K562 (cell line): ENCODE data around the gene OR5A2. TPM values are rescaled to one million over a fixed set of nuclear protein-coding genes. Genes with fewer than 3 reads are reported as not detected.

Experiments
- ATAC-seq: fragments of 200-7000 bp; cut with Tn5 transposase; 3 replicates; pipeline ENCODE4 v1.9.1; 2020; ENCODE audit warnings: moderate library complexity
- Bru-seq: library from RNA; stranded (reverse); fragments of 400-500 nt; gene quantifications from one replicate; lab custom pipeline; 2021; lab: Mats Ljungman, UMichigan
- BruChase-seq, 2 experiments: library from RNA; stranded (reverse); fragments of 400-500 nt; gene quantifications; one replicate each; lab custom pipeline; 2021; lab: Mats Ljungman, UMichigan
- BruUV-seq: library from RNA; stranded (reverse); fragments of 400-500 nt; replicated peaks from 2 replicates; lab custom pipeline; 2021; lab: Mats Ljungman, UMichigan
- CTCF ChIA-PET: fragments of 300-600 bp; formaldehyde crosslinking; extraction: SDS; loops from one replicate; lab custom pipeline; 2021; ENCODE audit warnings: low intra/inter-chr PET ratio; lab: Yijun Ruan, JAX
- POLR2A ChIA-PET: fragments of 300-600, 350-650 bp; sonication (Branson Sonifier 250); formaldehyde crosslinking; extraction: SDS; loops from one replicate; lab custom pipeline; 2021; ENCODE audit warnings: antibody characterized with exemption, inconsistent platforms; lab: Yijun Ruan, JAX
- DNase-seq, 4 experiments: peaks; one replicate each; pipeline versions ENCODE4 v3.0.0 to v3.0.0-alpha.2; 2011 to 2018; ENCODE audit warnings: low spot score in 3 of 4, mixed read lengths in 3 of 4; ENCODE audit errors: extremely low read depth in 1 of 4
- FAIRE-seq: peaks from 2 replicates; lab custom pipeline; 2011; peaks lifted over from hg19 to GRCh38; lab: Jason Lieb, UNC
- H2AFZ ChIP-seq: 2 replicates; pipeline ENCODE4 v1.6.0; 2011; ENCODE audit warnings: low read depth, low read length, control low read depth, inconsistent platforms
- H3K27ac ChIP-seq: fragments of 200-600 bp; 3 replicates; pipeline ENCODE4 v1.8.0; 2011; ENCODE audit warnings: low read depth, mild to moderate bottlenecking, control low read depth, inconsistent platforms, low read length, moderate library complexity, mixed read lengths; ENCODE audit errors: extremely low read depth
- H3K27me3 ChIP-seq, 2 experiments: fragments of 300-600 bp in 1 of 2; 2 replicates in 1 of 2; 3 replicates in 1 of 2; pipeline versions ENCODE4 v1.6.0 to v1.8.0; 2011; ENCODE audit warnings: inconsistent platforms in 2 of 2, low read length in 2 of 2, mild to moderate bottlenecking in 1 of 2, mixed read lengths in 1 of 2, moderate library complexity in 1 of 2; ENCODE audit not compliant: control insufficient read depth in 2 of 2, insufficient read depth in 2 of 2
- H3K36me3 ChIP-seq: fragments of 300-600 bp; 3 replicates; pipeline ENCODE4 v1.8.0; 2011; ENCODE audit warnings: mild to moderate bottlenecking, low read length, inconsistent platforms; ENCODE audit not compliant: control insufficient read depth, insufficient read depth
- H3K4me1 ChIP-seq, 2 experiments: fragments of 200-600 bp in 1 of 2; replicated peaks in 1 of 2; 2 replicates in 1 of 2; 3 replicates in 1 of 2; pipeline versions ENCODE4 v1.5.1 to v1.8.0; 2011; ENCODE audit warnings: inconsistent platforms in 2 of 2, low read length in 2 of 2, mild to moderate bottlenecking in 1 of 2, mixed read lengths in 1 of 2, moderate library complexity in 1 of 2; ENCODE audit not compliant: control insufficient read depth in 2 of 2, insufficient read depth in 2 of 2
- H3K4me2 ChIP-seq: 2 replicates; pipeline ENCODE4 v1.6.1; 2011; ENCODE audit warnings: low read length, control low read depth, inconsistent platforms, mixed read lengths; ENCODE audit not compliant: insufficient read depth
- H3K4me3 ChIP-seq: fragments of 200-600 bp; sonication (generic), shearing (Covaris generic); 2 replicates; pipeline ENCODE4 v1.5.1; 2016; ENCODE audit warnings: control low read depth, inconsistent platforms
- H3K79me2 ChIP-seq: fragments of 200-600 bp; 3 replicates; pipeline ENCODE4 v1.8.0; 2011; ENCODE audit warnings: low read length, inconsistent platforms; ENCODE audit not compliant: control insufficient read depth, insufficient read depth
- H3K9ac ChIP-seq, 2 experiments: 2 replicates each; pipeline versions ENCODE4 v1.6.0 to v1.6.1; 2011; ENCODE audit warnings: low read depth in 2 of 2, low read length in 2 of 2, control low read depth in 1 of 2, inconsistent platforms in 1 of 2, mild to moderate bottlenecking in 1 of 2, mixed read lengths in 1 of 2; ENCODE audit not compliant: insufficient read depth in 1 of 2
- H3K9me1 ChIP-seq: one replicate; pipeline ENCODE4 v1.6.0; 2011; ENCODE audit warnings: inconsistent platforms, mild to moderate bottlenecking, low read length, moderate library complexity; ENCODE audit not compliant: control insufficient read depth, insufficient read depth
- H3K9me3 ChIP-seq: replicated peaks from 2 replicates; pipeline ENCODE4 v1.5.1; 2011; ENCODE audit warnings: low read depth, low read length, inconsistent platforms; ENCODE audit not compliant: control insufficient read depth, insufficient read depth
- H4K20me1 ChIP-seq: replicated peaks from 2 replicates; pipeline ENCODE4 v1.6.1; 2011; ENCODE audit warnings: low read length, inconsistent platforms, mixed read lengths; ENCODE audit not compliant: control insufficient read depth, insufficient read depth
- ATF3 ChIP-seq, 2 experiments: fragments of 450-650 bp in 1 of 2; sonication (generic) in 1 of 2; formaldehyde crosslinking in 1 of 2; IDR thresholded peaks in 1 of 2; conservative IDR thresholded peaks in 1 of 2; 2 replicates each; pipeline versions ENCODE4 v1.6.1 to v1.8.1; 2016 to 2023; ENCODE audit warnings: mild to moderate bottlenecking in 2 of 2, moderate library complexity in 2 of 2, inconsistent platforms in 1 of 2, missing genetic modification reagents in 1 of 2
- DLX4 ChIP-seq: fragments of 250-450 bp; sonication (Bioruptor Pico); IDR thresholded peaks from 2 replicates; pipeline ENCODE4 v1.6.1; 2021; ENCODE audit warnings: mild to moderate bottlenecking
- NFIC ChIP-seq: fragments of 450-650 bp; IDR thresholded peaks from 2 replicates; pipeline ENCODE4 v1.6.1; 2017; ENCODE audit warnings: mild to moderate bottlenecking, inconsistent platforms
- WGBS: fragments of 100-300 bp; shearing (Covaris generic); methylation state at CpG from one replicate; pipeline ENCODE4 v1.1.6; 2016; ENCODE audit warnings: low coverage, mixed read lengths; ENCODE audit not compliant: insufficient coverage; ENCODE audit errors: missing lambda C conversion rate; 5-methylcytosine and 5-hydroxymethylcytosine counted together
- in situ Hi-C: fragments of 300-500 bp; cut with MboI; formaldehyde crosslinking; loops from 4 replicates; pipeline ENCODE4 v1.15.0; 2018; ENCODE audit warnings: inconsistent platforms, mixed read lengths
- intact Hi-C: fragments of 100-400 bp; cut with micrococcal nuclease; formaldehyde crosslinking; loops from 2 replicates; pipeline ENCODE4 v1.14.2; 2022
- long read RNA-seq, 3 experiments: library from polyadenylated mRNA in 2 of 3; library from RNA in 1 of 3; unstranded in 2 of 3; stranded (forward) in 1 of 3; transcript quantifications; one replicate each; pipeline ENCODE4 v2.0.0, GENCODE V29; 2019 to 2022
- polyA minus RNA-seq, 3 experiments: library from RNA; depleted of rRNA, polyadenylated mRNA; stranded (reverse); fragments of >200 nt; gene quantifications; 2 replicates each; pipeline ENCODE4 v1.2.3, GENCODE V29; 2011
- polyA plus RNA-seq, 8 experiments: library from polyadenylated mRNA; depleted of rRNA in 4 of 8; stranded (reverse) in 5 of 8; unstranded in 3 of 8; fragments of >200 nt; fragmentation: Nextera tagmentation in 2 of 8; fragmentation: Illumina TruSeq in 1 of 8; extraction: Ambion mirVana in 2 of 8; extraction: Trizol in 1 of 8; gene quantifications; 2 replicates each; pipeline versions ENCODE4 v1.2.1 to v1.2.3, GENCODE V29; 2011 to 2014; ENCODE audit warnings: inconsistent platforms in 1 of 8, missing spikeins in 1 of 8
- total RNA-seq, 7 experiments: library from RNA; depleted of rRNA in 6 of 7; stranded (reverse); fragments of >200 nt in 6 of 7; fragmentation: Illumina TruSeq in 2 of 7; extraction: Trizol in 2 of 7; gene quantifications; 2 replicates each; pipeline versions ENCODE4 v1.2.1 to v1.2.3, GENCODE V29; 2011 to 2021; ENCODE audit warnings: low replicate concordance in 1 of 7

The OR5A2 gene
- not detected in 2 replicates for total RNA-seq (2011; cell fraction: chromatin; rRNA removed; ENCODE audit: low replicate concordance)
- total RNA-seq (2011; cell fraction: nucleolus; rRNA removed) = not detected in 2 replicates
- total RNA-seq (2011; cell fraction: nucleoplasm; rRNA removed) = not detected in 2 replicates
- total RNA-seq (2014; rRNA removed) (not detected in 2 replicates), total RNA-seq (2014; rRNA removed; fragmentation: Illumina TruSeq; extraction: Trizol) (not detected in 2 replicates), total RNA-seq (2015; rRNA removed; fragmentation: Illumina TruSeq; extraction: Trizol) (not detected in 2 replicates), total RNA-seq (2021) (not detected in 2 replicates), polyA plus RNA-seq (2011; rRNA removed) (not detected in 2 replicates), polyA plus RNA-seq (2014; fragmentation: Illumina TruSeq; extraction: Trizol) (not detected in 2 replicates), polyA plus RNA-seq (2014; fragmentation: Nextera tagmentation; extraction: Ambion mirVana) (not detected), polyA plus RNA-seq (2014; rRNA removed) (not detected in 2 replicates), polyA minus RNA-seq (2011; rRNA and poly(A)+ RNA removed) (not detected in 2 replicates), Bru-seq, nascent RNA (not detected), BruChase-seq, experiment 1, labeled RNA remaining after a 2-hour chase (not detected), BruChase-seq, experiment 2, labeled RNA remaining after a 6-hour chase (not detected)
- polyA plus RNA-seq (2011; cell fraction: cytosol; rRNA removed) = not detected in 2 replicates
- not detected in 2 replicates for polyA plus RNA-seq (2011; cell fraction: nucleus; rRNA removed)
- not detected in 2 replicates for polyA plus RNA-seq (2012)
- not detected in 2 replicates for polyA minus RNA-seq (2011; cell fraction: cytosol; rRNA and poly(A)+ RNA removed)
- polyA minus RNA-seq (2011; cell fraction: nucleus; rRNA and poly(A)+ RNA removed) = not detected in 2 replicates
- long read RNA-seq, experiment 1 = 0 reads
- long read RNA-seq, experiment 2 = 0 reads
- long read RNA-seq, experiment 3 = 0 reads

GRCh38 chr11:59426361-59427067 is at the start of gene OR5A2:
OR5A2 (minus strand) TSS chr11:59426413; CDS start chr11:59422953, 3,460 bp downstream.
- Histone ChIP-seq H3K4me2 (no peak within 1 kb of the TSS), H3K4me3 (no peak within 1 kb of the TSS), H3K36me3 (no peaks in the 10 kb centered on the region), H3K79me2 (no peaks in the 10 kb centered on the region), H3K4me1 (no peaks in the 10 kb centered on the region), H3K9me3 (no peaks in the 10 kb centered on the region), H3K27ac (no peak within 1 kb of the TSS), H3K9me1 (no peaks in the 10 kb centered on the region), H3K27me3 (no peaks in the 10 kb centered on the region; a peak in 1 of 5 replicates), H2AFZ (no peak within 1 kb of the TSS), H4K20me1 (no peaks in the 10 kb centered on the region), H3K9ac (no peak within 1 kb of the TSS)
- intact Hi-C loops (no loop called here), in situ Hi-C loops (loop anchor here (10.0 kb wide), 1 partner anchor 252 kb away; the partner anchor contains the start of gene DTX4)
- TF ChIP-seq DLX4 (CRISPR knock-in tag) (no peak), ATF3 (IDR thresholded peaks at IDR 0.05) (0 out of 2 replicates have a peak, but pooled peaks have one; percentile 24), ATF3 (CRISPR knock-in tag; conservative IDR thresholded peaks at IDR 0.05) (no peak), NFIC (0 out of 2 replicates have a peak, but pooled peaks have one; percentile 24)
- FAIRE-seq = no peak
- ChIA-PET POLR2A (no interaction called here), CTCF (no interaction called here)
- no TSS peak for BruUV-seq
- no peak for ATAC-seq
- 2% methylated on average over 5 of the region's 5 CpGs for WGBS
- DNase-seq = no peak
